HG03066 (cell line): Measurements from ENCODE around the gene RNF135.
A peak's percentile ranks its signal among the peaks of the same experiment; 100 is the strongest.
"Not testable (repeated sequence)": the region's sequence is repeated elsewhere in the genome, so short reads cannot be mapped to it uniquely, and the experiment has no call there.

Source experiments
- ATAC-seq: cut with Tn5 transposase; IDR thresholded peaks from one replicate; pipeline ENCODE4 v1.9.1; 2021; ENCODE audit warnings: low read depth; ENCODE audit not compliant: unreplicated experiment

Gene RNF135

GRCh38 chr17:30970831-30971567 lies at the start of gene RNF135:
Gene RNF135 (plus strand): TSS chr17:30971039. CDS start chr17:30971074, 35 bp downstream.
- ATAC-seq, result peak; percentile 57

- no peak for ATAC-seq
Measured at GRCh38 chr17:30921544-30922196, 49.2 kb upstream of the RNF135 start, which contains the start of gene ADAP2. Gene ADAP2 (plus strand): TSS chr17:30921945. CDS start chr17:30922015, 70 bp downstream.

- no peak for ATAC-seq
Measured at GRCh38 chr17:30922235-30923030, 48.4 kb upstream of the RNF135 start.

- ATAC-seq, result no peak
Measured at GRCh38 chr17:30924341-30924740, 46.5 kb upstream of the RNF135 start.

GRCh38 chr17:30926516-30926915 lies 44.3 kb upstream of the RNF135 start:
- no peak for ATAC-seq

GRCh38 chr17:30927756-30928155 lies 43.1 kb upstream of the RNF135 start:
- no peak for ATAC-seq

GRCh38 chr17:30928584-30928983 lies 42.3 kb upstream of the RNF135 start:
- no peak for ATAC-seq

GRCh38 chr17:30929081-30929633 lies 41.7 kb upstream of the RNF135 start:
- no peak for ATAC-seq

GRCh38 chr17:30929861-30930260 lies 41.0 kb upstream of the RNF135 start:
- not testable (repeated sequence) for ATAC-seq

- ATAC-seq, result no peak
Measured at GRCh38 chr17:30930495-30930894, 40.3 kb upstream of the RNF135 start.

GRCh38 chr17:30931582-30931981 lies 39.3 kb upstream of the RNF135 start:
- ATAC-seq, result not testable (repeated sequence)

GRCh38 chr17:30933966-30934365 lies 36.9 kb upstream of the RNF135 start:
- no peak for ATAC-seq

- ATAC-seq, result no peak
Measured at GRCh38 chr17:30939051-30939689, 31.7 kb upstream of the RNF135 start.

- ATAC-seq, result no peak
Measured at GRCh38 chr17:30942308-30943079, 28.3 kb upstream of the RNF135 start.

GRCh38 chr17:30947796-30948195 lies 23.0 kb upstream of the RNF135 start:
- no peak for ATAC-seq

GRCh38 chr17:30950189-30950588 lies 20.6 kb upstream of the RNF135 start:
- no peak for ATAC-seq

- no peak for ATAC-seq
Measured at GRCh38 chr17:30950669-30951399, 20.0 kb upstream of the RNF135 start.

GRCh38 chr17:30952638-30953393 lies 18.0 kb upstream of the RNF135 start:
- ATAC-seq, result no peak
